ENCODE data around the gene SLC34A3.

- TF ChIP-seq POLR2AphosphoS5 (IDR thresholded peaks at IDR 0.05; ENCODE audit: low read depth, low read length) (no peak), POLR2A (IDR thresholded peaks at IDR 0.05; ENCODE audit: low read depth, low read length) (no peak), TAF1 (IDR thresholded peaks at IDR 0.05; ENCODE audit: borderline replicate concordance, low read depth, low read length) (no peak)
These were observed 33.4 kb downstream of the SLC34A3 start for GRCh38 chr9:137264067-137264466.

All from GM12892 (cell line).